Keratinocyte (primary cell): ENCODE results near the gene SLC25A52.

Experiments used
- CTCF ChIP-seq, 3 experiments: IDR thresholded peaks in 1 of 3; conservative IDR thresholded peaks in 1 of 3; optimal IDR thresholded peaks in 1 of 3; 2 replicates in 2 of 3; 3 replicates in 1 of 3; pipeline versions ENCODE3 to v1.5.1; 2011; ENCODE audit warnings: low read length in 3 of 3, mild to moderate bottlenecking in 3 of 3, moderate library complexity in 2 of 3, control low read depth in 1 of 3, inconsistent platforms in 1 of 3; ENCODE audit not compliant: insufficient read depth in 2 of 3; ENCODE audit errors: extremely low read depth in 1 of 3
- EZH2 ChIP-seq: IDR thresholded peaks from one replicate; pipeline ENCODE4 v1.6.1; 2012; ENCODE audit warnings: inconsistent platforms, mild to moderate bottlenecking, low read length, moderate library complexity

- TF ChIP-seq CTCF (optimal IDR thresholded peaks at IDR 0.05 in 1 of 3, IDR thresholded peaks at IDR 0.05 in 1 of 3, conservative IDR thresholded peaks at IDR 0.05 in 1 of 3; ENCODE audit: extremely low read depth in 1 of 3, insufficient read depth in 2 of 3, low read length in 3 of 3) (no peak), EZH2 (no peak)
Observed at GRCh38 chr18:31740180-31740579, 20.5 kb downstream of the SLC25A52 start.
